Measurements from ENCODE around the gene MOSPD2. TPM values are rescaled to one million over a fixed set of nuclear protein-coding genes. Genes with fewer than 3 reads are reported as not detected.

The MOSPD2 gene
- total and polyA plus RNA-seq, 2 donors (not counting 3 experiments of a cell fraction or from before 2014, with no cell fraction given), result 4.9 to 14.9 TPM

DNA sequence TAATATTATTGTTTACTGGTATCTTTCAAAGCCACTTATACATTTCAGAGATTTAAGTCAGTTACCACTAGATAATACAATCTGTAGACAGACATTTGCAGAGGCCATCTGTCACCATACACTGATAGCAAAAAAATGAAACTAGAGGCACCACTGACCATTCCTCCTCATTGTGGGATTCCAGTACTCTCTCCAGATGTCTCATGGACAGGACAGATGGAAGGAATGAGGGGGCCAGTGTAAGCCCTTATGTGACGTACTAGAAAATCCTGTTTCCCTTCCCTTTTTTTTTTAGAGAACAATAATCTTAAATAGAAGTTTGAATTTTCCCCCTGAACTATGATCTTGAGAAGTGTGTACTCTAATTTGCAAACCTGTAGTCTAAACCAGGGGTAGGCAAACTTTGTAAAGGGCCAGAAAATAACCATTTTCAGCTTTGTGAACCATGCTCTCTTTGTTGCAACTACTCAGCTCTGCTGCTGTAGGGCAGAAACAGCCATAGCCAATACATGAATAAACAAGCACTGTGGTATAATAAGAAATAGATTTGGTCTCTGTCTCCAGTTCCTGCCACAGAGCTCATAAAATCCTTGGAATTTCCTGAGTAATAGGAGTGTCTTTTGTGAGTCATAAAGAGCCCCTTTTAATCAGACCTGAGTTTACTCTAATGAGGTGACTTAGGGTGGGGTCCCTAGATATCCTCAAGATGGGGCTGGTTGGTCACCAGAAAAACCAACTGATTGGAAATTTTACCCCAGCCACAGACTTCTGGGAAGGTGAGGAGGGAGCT, 90.4 kb downstream of the MOSPD2 start:
- peaks cover 14% of the 10 kb centered on the region for H3K4me1 ChIP-seq (ENCODE audit: control insufficient read depth, extremely low read depth, insufficient read depth, low read length)
- no peaks in the 10 kb centered on the region for H3K9me1 ChIP-seq (replicated peaks; ENCODE audit: control insufficient read depth, extremely low read depth, insufficient read depth, low read length)
- H4K20me1 ChIP-seq (replicated peaks; ENCODE audit: control insufficient read depth, extremely low read depth, insufficient read depth, low read length), result no peaks in the 10 kb centered on the region
- H3K9me3 ChIP-seq (replicated peaks; ENCODE audit: control insufficient read depth, insufficient read depth, low read length), result no peaks in the 10 kb centered on the region
- dilution Hi-C loops (cut with MboI; ENCODE audit: extremely low pct_ligation_motif_present, low sequenced_read_pairs), result no loop called here
- TF ChIP-seq POLR2AphosphoS5 (IDR thresholded peaks at IDR 0.05; ENCODE audit: insufficient read depth, low read depth, low read length) (no peak), FOS (IDR thresholded peaks at IDR 0.05; ENCODE audit: borderline replicate concordance, insufficient read depth, low read length) (peak; percentile 48)
- no peaks in the 10 kb centered on the region for H3K79me2 ChIP-seq (ENCODE audit: control insufficient read depth, insufficient read depth, low read length)
- H3K9ac ChIP-seq (replicated peaks; ENCODE audit: extremely low read depth, insufficient read depth, low read length), result no peak overlapping the region
- no peaks in the 10 kb centered on the region for H3K27me3 ChIP-seq (ENCODE audit: control insufficient read depth in 2 of 2, insufficient read depth in 2 of 2, low read length in 2 of 2)
- DNase-seq (ENCODE audit: low read depth, low spot score) (peak; percentile 29), FAIRE-seq (peak; percentile 83)
- peak overlapping the region; percentile 68 for H2AFZ ChIP-seq (ENCODE audit: low read depth, low read length)
- peak overlapping the region; percentile 41 for H3K27ac ChIP-seq (ENCODE audit: insufficient read depth, low read depth, low read length)
- H3K4me3 ChIP-seq (replicated peaks in 1 of 3; ENCODE audit: insufficient read depth in 1 of 3, low read depth in 1 of 3, low read length in 3 of 3), result no peak overlapping the region
- CTCF ChIA-PET, result interaction anchor here (1.2 to 1.4 kb wide), 2 partner anchors 14 to 38 kb away, joined by 3 to 8 read pairs; no protein-coding TSS in a partner anchor
- BruUV-seq (replicated peaks), result no TSS peak
- intact Hi-C loops (cut with micrococcal nuclease), result loop anchor here (1.0 to 2.0 kb wide), 2 partner anchors 37 to 91 kb away; partner anchors contain the start of genes FANCB and MOSPD2
- H3K36me3 ChIP-seq (ENCODE audit: control insufficient read depth in 2 of 2, extremely low read depth in 1 of 2, insufficient read depth in 2 of 2, low read length in 2 of 2), result no peaks in the 10 kb centered on the region
- POLR2A ChIA-PET, result no interaction called here
- H3K4me2 ChIP-seq (ENCODE audit: insufficient read depth, low read length), result peak overlapping the region; percentile 47

DNA sequence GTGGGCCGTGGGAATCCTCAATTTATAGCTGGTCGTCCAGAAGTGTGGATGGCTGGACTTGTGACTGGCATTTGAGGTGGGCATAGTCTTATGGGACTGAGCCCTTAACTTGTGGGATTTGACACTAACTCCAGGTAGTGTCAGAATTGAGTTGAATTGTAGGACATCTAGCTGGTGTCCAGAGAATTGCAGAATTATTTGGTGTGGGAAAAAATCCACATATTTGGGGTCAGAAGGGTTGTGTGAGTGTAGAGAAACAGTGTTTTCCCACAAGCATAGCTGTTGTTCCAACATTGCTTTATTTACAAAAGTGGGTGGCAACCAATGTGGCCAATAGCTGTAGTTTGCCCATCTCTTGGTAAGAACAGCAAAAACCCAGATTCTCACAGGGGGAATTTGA, 91.3 kb downstream of the MOSPD2 start:
- H3K9me3 ChIP-seq (replicated peaks; ENCODE audit: control insufficient read depth, insufficient read depth, low read length), result no peaks in the 10 kb centered on the region
- dilution Hi-C loops (cut with MboI; ENCODE audit: extremely low pct_ligation_motif_present, low sequenced_read_pairs), result no loop called here
- no peaks in the 10 kb centered on the region for H4K20me1 ChIP-seq (replicated peaks; ENCODE audit: control insufficient read depth, extremely low read depth, insufficient read depth, low read length)
- H2AFZ ChIP-seq (ENCODE audit: low read depth, low read length), result no peak overlapping the region
- BruUV-seq (replicated peaks), result no TSS peak
- H3K9me1 ChIP-seq (replicated peaks; ENCODE audit: control insufficient read depth, extremely low read depth, insufficient read depth, low read length), result no peaks in the 10 kb centered on the region
- H3K4me3 ChIP-seq (replicated peaks in 1 of 3; ENCODE audit: insufficient read depth in 1 of 3, low read depth in 1 of 3, low read length in 3 of 3), result no peak overlapping the region
- no peak overlapping the region for H3K27ac ChIP-seq (ENCODE audit: insufficient read depth, low read depth, low read length)
- H3K4me2 ChIP-seq (ENCODE audit: insufficient read depth, low read length), result no peak overlapping the region
- H3K27me3 ChIP-seq (ENCODE audit: control insufficient read depth in 2 of 2, insufficient read depth in 2 of 2, low read length in 2 of 2), result no peaks in the 10 kb centered on the region
- peaks cover 14% of the 10 kb centered on the region for H3K4me1 ChIP-seq (ENCODE audit: control insufficient read depth, extremely low read depth, insufficient read depth, low read length)
- no peaks in the 10 kb centered on the region for H3K79me2 ChIP-seq (ENCODE audit: control insufficient read depth, insufficient read depth, low read length)
- FAIRE-seq (no peak), DNase-seq (ENCODE audit: low read depth, low spot score) (peak; percentile 19)
- no peaks in the 10 kb centered on the region for H3K36me3 ChIP-seq (ENCODE audit: control insufficient read depth in 2 of 2, extremely low read depth in 1 of 2, insufficient read depth in 2 of 2, low read length in 2 of 2)
- ChIA-PET CTCF (interaction anchor here (1.2 to 1.4 kb wide), 2 partner anchors 15 to 39 kb away, joined by 3 to 8 read pairs; no protein-coding TSS in a partner anchor), POLR2A (no interaction called here)
- no peak overlapping the region for H3K9ac ChIP-seq (replicated peaks; ENCODE audit: extremely low read depth, insufficient read depth, low read length)
- intact Hi-C loops (cut with micrococcal nuclease), result loop anchor here (1.0 to 2.0 kb wide), 2 partner anchors 38 to 92 kb away; partner anchors contain the start of genes FANCB and MOSPD2
- no peak for TF ChIP-seq MAX (IDR thresholded peaks at IDR 0.05; ENCODE audit: insufficient read depth, insufficient read length)
- TF ChIP-seq POLR2AphosphoS5 (IDR thresholded peaks at IDR 0.05; ENCODE audit: insufficient read depth, low read depth, low read length), result no peak
- TF ChIP-seq JUN (IDR thresholded peaks at IDR 0.05; ENCODE audit: borderline replicate concordance, insufficient read depth, insufficient read length, low read depth), result no peak
- TF ChIP-seq FOS (IDR thresholded peaks at IDR 0.05; ENCODE audit: borderline replicate concordance, insufficient read depth, low read length), result no peak
- TF ChIP-seq POLR2A (IDR thresholded peaks at IDR 0.05; ENCODE audit: low read depth, low read length), result no peak
- TF ChIP-seq MYC (IDR thresholded peaks at IDR 0.05; ENCODE audit: low read depth, low read length), result no peak
- TF ChIP-seq EZH2 (IDR thresholded peaks at IDR 0.05; ENCODE audit: borderline replicate concordance, low read depth, low read length, severe bottlenecking), result no peak
- TF ChIP-seq GATA2 (IDR thresholded peaks at IDR 0.05; ENCODE audit: insufficient read depth, insufficient read length, low read depth, low read length), result no peak
- TF ChIP-seq, protein P1, sequence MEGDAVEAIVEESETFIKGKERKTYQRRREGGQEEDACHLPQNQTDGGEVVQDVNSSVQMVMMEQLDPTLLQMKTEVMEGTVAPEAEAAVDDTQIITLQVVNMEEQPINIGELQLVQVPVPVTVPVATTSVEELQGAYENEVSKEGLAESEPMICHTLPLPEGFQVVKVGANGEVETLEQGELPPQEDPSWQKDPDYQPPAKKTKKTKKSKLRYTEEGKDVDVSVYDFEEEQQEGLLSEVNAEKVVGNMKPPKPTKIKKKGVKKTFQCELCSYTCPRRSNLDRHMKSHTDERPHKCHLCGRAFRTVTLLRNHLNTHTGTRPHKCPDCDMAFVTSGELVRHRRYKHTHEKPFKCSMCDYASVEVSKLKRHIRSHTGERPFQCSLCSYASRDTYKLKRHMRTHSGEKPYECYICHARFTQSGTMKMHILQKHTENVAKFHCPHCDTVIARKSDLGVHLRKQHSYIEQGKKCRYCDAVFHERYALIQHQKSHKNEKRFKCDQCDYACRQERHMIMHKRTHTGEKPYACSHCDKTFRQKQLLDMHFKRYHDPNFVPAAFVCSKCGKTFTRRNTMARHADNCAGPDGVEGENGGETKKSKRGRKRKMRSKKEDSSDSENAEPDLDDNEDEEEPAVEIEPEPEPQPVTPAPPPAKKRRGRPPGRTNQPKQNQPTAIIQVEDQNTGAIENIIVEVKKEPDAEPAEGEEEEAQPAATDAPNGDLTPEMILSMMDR (IDR thresholded peaks at IDR 0.05; ENCODE audit: extremely low read depth in 1 of 2, insufficient read depth in 1 of 2, low read depth in 1 of 2, low read length in 2 of 2), result no peak

All from endothelial cell of umbilical vein (primary cell).